Measurements from ENCODE around the gene HMGB3.
"Not testable (repeated sequence)": the region's sequence is repeated elsewhere in the genome, so short reads cannot be mapped to it uniquely, and the experiment has no call there.

Gene HMGB3

GRCh38 chrX:150982788-150983520, at the start of gene HMGB3:
Gene HMGB3 (plus strand): TSS chrX:150983335. CDS start chrX:150985600, 2,265 bp downstream.
- peak; percentile 37 to 44 for DNase-seq (ENCODE audit: low read depth in 2 of 2, low spot score in 1 of 2)

- DNase-seq (ENCODE audit: low read depth in 2 of 2, low spot score in 1 of 2), result no peak
These were observed 49.2 kb upstream of the HMGB3 start for GRCh38 chrX:150933945-150934350.

- DNase-seq (ENCODE audit: low read depth in 2 of 2, low spot score in 1 of 2), result no peak
These were observed 48.7 kb upstream of the HMGB3 start for GRCh38 chrX:150934453-150934852.

GRCh38 chrX:150935467-150935866, 47.7 kb upstream of the HMGB3 start:
- no peak for DNase-seq (ENCODE audit: low read depth in 2 of 2, low spot score in 1 of 2)

GRCh38 chrX:150936556-150936955, 46.6 kb upstream of the HMGB3 start:
- DNase-seq (ENCODE audit: low read depth in 2 of 2, low spot score in 1 of 2), result no peak

GRCh38 chrX:150940844-150941495, 42.2 kb upstream of the HMGB3 start:
- no peak for DNase-seq (ENCODE audit: low read depth in 2 of 2, low spot score in 1 of 2)

- DNase-seq (ENCODE audit: low read depth in 2 of 2, low spot score in 1 of 2), result no peak
These were observed 41.6 kb upstream of the HMGB3 start for GRCh38 chrX:150941580-150941979.

GRCh38 chrX:150942942-150943594, 40.1 kb upstream of the HMGB3 start:
- DNase-seq (ENCODE audit: low read depth in 2 of 2, low spot score in 1 of 2), result no peak

- no peak for DNase-seq (ENCODE audit: low read depth in 2 of 2, low spot score in 1 of 2)
These were observed 38.9 kb upstream of the HMGB3 start for GRCh38 chrX:150944233-150944632.

- no peak for DNase-seq (ENCODE audit: low read depth in 2 of 2, low spot score in 1 of 2)
These were observed 28.2 kb upstream of the HMGB3 start for GRCh38 chrX:150954951-150955350.

GRCh38 chrX:150955590-150955989, 27.5 kb upstream of the HMGB3 start:
- DNase-seq (ENCODE audit: low read depth in 2 of 2, low spot score in 1 of 2), result no peak

GRCh38 chrX:150958177-150958576, 25.0 kb upstream of the HMGB3 start:
- DNase-seq (ENCODE audit: low read depth in 2 of 2, low spot score in 1 of 2), result no peak

GRCh38 chrX:150959557-150959956, 23.6 kb upstream of the HMGB3 start:
- DNase-seq (ENCODE audit: low read depth in 2 of 2, low spot score in 1 of 2), result no peak

- no peak for DNase-seq (ENCODE audit: low read depth in 2 of 2, low spot score in 1 of 2)
These were observed 21.5 kb upstream of the HMGB3 start for GRCh38 chrX:150961631-150962030.

GRCh38 chrX:150964416-150964815, 18.7 kb upstream of the HMGB3 start:
- not testable (repeated sequence) for DNase-seq (ENCODE audit: low read depth in 2 of 2, low spot score in 1 of 2)

- DNase-seq (ENCODE audit: low read depth in 2 of 2, low spot score in 1 of 2), result no peak
These were observed 16.9 kb upstream of the HMGB3 start for GRCh38 chrX:150966235-150966634.

- no peak for DNase-seq (ENCODE audit: low read depth in 2 of 2, low spot score in 1 of 2)
These were observed 16.4 kb upstream of the HMGB3 start for GRCh38 chrX:150966742-150967141.

GRCh38 chrX:150967786-150968185, 15.3 kb upstream of the HMGB3 start:
- DNase-seq (ENCODE audit: low read depth in 2 of 2, low spot score in 1 of 2), result no peak

- no peak for DNase-seq (ENCODE audit: low read depth in 2 of 2, low spot score in 1 of 2)
These were observed 14.0 kb upstream of the HMGB3 start for GRCh38 chrX:150968862-150969720.

GRCh38 chrX:150972450-150972849, 10.7 kb upstream of the HMGB3 start:
- DNase-seq (ENCODE audit: low read depth in 2 of 2, low spot score in 1 of 2), result no peak

- DNase-seq (ENCODE audit: low read depth in 2 of 2, low spot score in 1 of 2), result no peak
These were observed 7.3 kb upstream of the HMGB3 start for GRCh38 chrX:150975655-150976390.

Data from stimulated activated CD8-positive, alpha-beta memory T cell treated with anti-CD3 and anti-CD28 coated beads, Interleukin-4, amount 100 ng/mL, for 4 hours (primary cell).